HepG2 (cell line): ENCODE results near the gene ANO9. TPM values are rescaled to one million over a fixed set of nuclear protein-coding genes. Genes with fewer than 3 reads are reported as not detected.

Source experiments
- CHD4 ChIP-seq: fragments of 200-600 bp; sonication (generic); IDR thresholded peaks from 2 replicates; pipeline ENCODE4 v1.7.0; 2017; ENCODE audit warnings: mild to moderate bottlenecking, low read length, borderline replicate concordance
- DMTF1 ChIP-seq: sonication (generic); formaldehyde crosslinking; IDR thresholded peaks from 2 replicates; pipeline ENCODE4 v1.4.0; 2020; ENCODE audit warnings: mild to moderate bottlenecking, missing genetic modification reagents
- EEA1 ChIP-seq: sonication (generic); formaldehyde crosslinking; IDR thresholded peaks from 2 replicates; pipeline ENCODE4 v1.5.1; 2020; ENCODE audit warnings: mild to moderate bottlenecking, missing genetic modification reagents, borderline replicate concordance
- IRF9 ChIP-seq: sonication (generic); formaldehyde crosslinking; IDR thresholded peaks from 2 replicates; pipeline ENCODE4 v1.8.0; 2022; ENCODE audit warnings: missing genetic modification reagents, mild to moderate bottlenecking, borderline replicate concordance
- KDM5B ChIP-seq: sonication (generic); formaldehyde crosslinking; IDR thresholded peaks from 2 replicates; pipeline ENCODE4 v1.4.0; 2020; ENCODE audit warnings: missing genetic modification reagents, mild to moderate bottlenecking, borderline replicate concordance
- MLX ChIP-seq: IDR thresholded peaks from 2 replicates; pipeline ENCODE4 v1.6.1; 2016
- MNT ChIP-seq: fragments of 450-650 bp; IDR thresholded peaks from 2 replicates; pipeline ENCODE4 v1.6.1; 2016
- PCBP2 ChIP-seq: fragments of 200-400 bp; formaldehyde crosslinking; optimal IDR thresholded peaks from 2 replicates; pipeline ENCODE3; 2018; ENCODE audit warnings: low read length, low read depth; ENCODE audit not compliant: poor library complexity, severe bottlenecking
- WIZ ChIP-seq: sonication (generic); formaldehyde crosslinking; IDR thresholded peaks from 2 replicates; pipeline ENCODE4 v1.5.1; 2020; ENCODE audit warnings: mild to moderate bottlenecking, missing genetic modification reagents
- ZBTB43 ChIP-seq: sonication (generic); formaldehyde crosslinking; conservative IDR thresholded peaks from 2 replicates; pipeline ENCODE4 v1.4.0; 2020; ENCODE audit warnings: missing genetic modification reagents
- ZBTB46 ChIP-seq: sonication (generic); formaldehyde crosslinking; IDR thresholded peaks from 2 replicates; pipeline ENCODE4 v1.4.0; 2020; ENCODE audit warnings: mild to moderate bottlenecking, missing genetic modification reagents, borderline replicate concordance
- ZKSCAN1 ChIP-seq: fragments of 150-350 bp; IDR thresholded peaks from 2 replicates; pipeline ENCODE4 v1.6.1; 2014; ENCODE audit warnings: low read length
- ZNF276 ChIP-seq: sonication (generic); formaldehyde crosslinking; IDR thresholded peaks from 2 replicates; pipeline ENCODE4 v1.4.0; 2020; ENCODE audit warnings: mild to moderate bottlenecking, low read depth, missing genetic modification reagents
- ZNF317 ChIP-seq: sonication (generic); formaldehyde crosslinking; IDR thresholded peaks from 2 replicates; pipeline ENCODE4 v1.5.0; 2020; ENCODE audit warnings: mild to moderate bottlenecking, missing genetic modification reagents
- ZNF770 ChIP-seq: sonication (generic); formaldehyde crosslinking; IDR thresholded peaks from 2 replicates; pipeline ENCODE4 v1.5.0; 2020; ENCODE audit warnings: mild to moderate bottlenecking, missing genetic modification reagents
- polyA plus RNA-seq, 8 experiments: library from polyadenylated mRNA; depleted of rRNA in 3 of 8; stranded (reverse) in 7 of 8; unstranded in 1 of 8; fragments of >200 nt; fragmentation: Illumina TruSeq in 4 of 8; extraction: Trizol in 4 of 8; gene quantifications; 2 replicates each; pipeline versions ENCODE4 v1.2.1 to v1.2.3, GENCODE V29; 2011 to 2016; ENCODE audit warnings: low read depth in 4 of 8, missing spikeins in 1 of 8, mixed read lengths in 1 of 8; ENCODE audit not compliant: insufficient read depth in 1 of 8
- total RNA-seq, 5 experiments: library from RNA; depleted of rRNA; stranded (reverse); fragments of >200 nt; fragmentation: Illumina TruSeq; extraction: Trizol; gene quantifications; 2 replicates each; pipeline ENCODE4 v1.2.3, GENCODE V29; 2016; ENCODE audit warnings: low read depth in 1 of 5

ANO9 gene
- total and polyA plus RNA-seq, 2 of the 13 experiments (the other 11 are each of a cell fraction or from before 2014, with no cell fraction given) = 8.9 to 14.3 TPM

GRCh38 chr11:396511-396947 is 45.3 kb downstream of the ANO9 start (continued):
- TF ChIP-seq ZNF770 (peak; percentile 41), ZNF317 (CRISPR knock-in tag) (0 out of 2 replicates have a peak, but pooled peaks have one; percentile 13), MNT (no peak), DMTF1 (CRISPR knock-in tag) (no peak), ZBTB43 (no peak), WIZ (peak; percentile 24; the same call in 1 of the 2 replicates), PCBP2 (no peak), ZKSCAN1 (no peak), ZNF276 (CRISPR knock-in tag) (0 out of 2 replicates have a peak, but pooled peaks have one; percentile 8), EEA1 (peak; percentile 19; the same call in 1 of the 2 replicates), IRF9 (CRISPR knock-in tag) (peak; percentile 52; the same call in 1 of the 2 replicates), MLX (no peak), ZBTB46 (CRISPR knock-in tag) (no peak), CHD4 (no peak), KDM5B (CRISPR knock-in tag) (peak; percentile 15; the same call in 1 of the 2 replicates)
